H1 (cell line): ENCODE data around the gene CDC14B. TPM values are rescaled to one million over a fixed set of nuclear protein-coding genes. Genes with fewer than 3 reads are reported as not detected.

Source experiments
- CHD1 ChIP-seq: IDR thresholded peaks from 2 replicates; pipeline ENCODE4 v1.6.1; 2012; ENCODE audit warnings: low read depth, low read length, improper control_type of control experiment
- CHD7 ChIP-seq: fragments of 300-600 bp; sonication (generic); IDR thresholded peaks from 2 replicates; pipeline ENCODE4 v1.7.1; 2012; ENCODE audit warnings: low read length, moderate library complexity, mild to moderate bottlenecking, inconsistent platforms; ENCODE audit not compliant: insufficient replicate concordance
- HDAC2 ChIP-seq, 2 experiments: fragments of 300-600 bp in 1 of 2; sonication (generic) in 1 of 2; IDR thresholded peaks; 2 replicates each; pipeline ENCODE4 v1.6.1; 2011 to 2012; ENCODE audit warnings: low read depth in 2 of 2, low read length in 2 of 2, mild to moderate bottlenecking in 2 of 2, moderate library complexity in 2 of 2, borderline replicate concordance in 1 of 2, inconsistent platforms in 1 of 2
- KDM4A ChIP-seq: IDR thresholded peaks from one replicate; pipeline ENCODE4 v1.7.1; 2012; ENCODE audit warnings: low read depth, mild to moderate bottlenecking, moderate library complexity, low read length, inconsistent platforms; ENCODE audit not compliant: severe bottlenecking
- POLR2A ChIP-seq, 2 experiments: IDR thresholded peaks; 1 replicate in 1 of 2; 2 replicates in 1 of 2; pipeline ENCODE4 v1.6.1; 2011; ENCODE audit warnings: low read depth in 2 of 2, low read length in 2 of 2, mild to moderate bottlenecking in 2 of 2; ENCODE audit errors: control extremely low read depth in 1 of 2
- POU5F1 ChIP-seq: IDR thresholded peaks from 2 replicates; pipeline ENCODE4 v1.6.1; 2011; ENCODE audit warnings: low read depth, mild to moderate bottlenecking, low read length, moderate library complexity
- SP2 ChIP-seq: IDR thresholded peaks from 2 replicates; pipeline ENCODE4 v1.6.1; 2012; ENCODE audit warnings: mild to moderate bottlenecking, low read length, inconsistent platforms
- SUZ12 ChIP-seq: fragments of 200-600 bp; sonication (generic); IDR thresholded peaks from 2 replicates; pipeline ENCODE4 v1.6.1; 2012; ENCODE audit warnings: mild to moderate bottlenecking, inconsistent platforms, low read length, moderate library complexity, mixed read lengths
- YY1 ChIP-seq: IDR thresholded peaks from 2 replicates; pipeline ENCODE4 v1.6.1; 2011; ENCODE audit warnings: low read depth, mild to moderate bottlenecking, low read length
- polyA plus RNA-seq, 7 experiments: library from polyadenylated mRNA; depleted of rRNA in 3 of 7; stranded (reverse) in 5 of 7; unstranded in 2 of 7; fragments of >200 nt in 5 of 7; fragments of 200-250 nt in 2 of 7; gene quantifications; 1 replicate in 5 of 7; 2 replicates in 1 of 7; 4 replicates in 1 of 7; pipeline versions ENCODE4 v1.2.1 to v1.2.3, GENCODE V29; 2011 to 2013; ENCODE audit warnings: missing spikeins in 2 of 7, mixed read lengths in 2 of 7
- total RNA-seq: library from RNA; stranded (reverse); fragmentation: NEBNext Ultra II Directional; extraction: Animal tissue kit (Norgen Biotek cat#: 25700); gene quantifications from 2 replicates; pipeline ENCODE4 v1.2.1, GENCODE V29; 2021

Gene CDC14B
- total and polyA plus RNA-seq, 2 of the 8 experiments (the other 6 are each of a cell fraction or from before 2014, with no cell fraction given), result 17.2 to 44.6 TPM

DNA sequence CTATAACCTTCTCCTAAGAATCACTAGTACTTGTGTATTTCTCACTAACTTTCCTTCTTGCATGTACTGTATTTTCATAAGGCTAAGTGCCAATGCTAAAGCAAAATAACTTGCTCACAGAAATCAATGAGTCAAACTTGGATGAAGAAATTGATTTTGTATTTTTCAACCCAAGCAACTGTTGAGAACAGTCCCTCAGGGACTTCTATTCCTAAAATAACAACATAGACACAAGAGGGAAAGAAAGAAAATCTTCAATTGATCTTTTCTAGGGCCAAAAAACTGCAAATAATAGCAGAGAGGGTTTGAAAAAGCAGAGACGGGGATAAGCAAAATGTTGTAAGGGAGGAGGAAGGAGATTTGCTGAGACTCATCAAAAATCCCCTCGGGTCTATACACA is 99.9 kb downstream of the CDC14B start (continued):
- TF ChIP-seq CHD7 (no peak), HDAC2 (IDR thresholded peaks at IDR 0.05; ENCODE audit: borderline replicate concordance in 1 of 2, low read depth in 2 of 2, low read length in 2 of 2) (no peak), POU5F1 (no peak), CHD1 (no peak), SP2 (no peak), YY1 (no peak), KDM4A (no peak), SUZ12 (no peak), POLR2A (IDR thresholded peaks at IDR 0.05; ENCODE audit: control extremely low read depth in 1 of 2, low read depth in 2 of 2, low read length in 2 of 2) (no peak)
